ENCODE results near the gene SLC7A6. TPM values are rescaled to one million over a fixed set of nuclear protein-coding genes. Genes with fewer than 3 reads are reported as not detected.

The SLC7A6 gene
- total and polyA plus RNA-seq, 9 donors, result 3.1 to 14.4 (median 9.0) TPM

GRCh38 chr16:68310437-68310773, 46.1 kb downstream of the SLC7A6 start:
- Histone ChIP-seq H3K36me3 (no peaks in the 10 kb centered on the region), H3K4me1 (ENCODE audit: insufficient read depth) (peaks cover 11% of the 10 kb centered on the region), H3K27ac (peak overlapping the region; percentile 28 to 60), H3K4me3 (peak overlapping the region; percentile 99), H3K9me3 (no peaks in the 10 kb centered on the region), H3K27me3 (no peaks in the 10 kb centered on the region)
- peak in 4 of 5 donors; percentile 13 to 52 (median 22) for DNase-seq
- no peak for TF ChIP-seq CTCF (IDR thresholded peaks at IDR 0.05)
- TF ChIP-seq POLR2A (IDR thresholded peaks at IDR 0.05), result no peak
- no peak for TF ChIP-seq EP300 (IDR thresholded peaks at IDR 0.05)
- 0% methylated on average over 25 to 29 of the region's 29 CpGs for WGBS, 3 donors
- intact Hi-C loops (cut with DNase I), result no loop called here

- TF ChIP-seq CTCF (IDR thresholded peaks at IDR 0.05) (peak in 1 of 3 donors; percentile 49), POLR2A (IDR thresholded peaks at IDR 0.05) (peak; percentile 48), EP300 (IDR thresholded peaks at IDR 0.05) (no peak)
- WGBS, 3 donors, result 0% methylated on average over 61 to 62 of the region's 62 CpGs
- H3K36me3 ChIP-seq, result no peaks in the 10 kb centered on the region
- H3K9me3 ChIP-seq, result no peaks in the 10 kb centered on the region
- peaks cover 11% of the 10 kb centered on the region for H3K4me1 ChIP-seq (ENCODE audit: insufficient read depth)
- H3K27ac ChIP-seq, result peak within 1 kb of the TSS; percentile 28 to 60
- intact Hi-C loops (cut with DNase I), result no loop called here
- peak; percentile 81 to 88 (median 83) for DNase-seq
- H3K4me3 ChIP-seq, result peak within 1 kb of the TSS; percentile 99
- no peaks in the 10 kb centered on the region for H3K27me3 ChIP-seq
Measured at GRCh38 chr16:68310774-68311511, 46.6 kb downstream of the SLC7A6 start, which contains the start of the genes PRMT7 and SLC7A6OS. TSS of gene PRMT7 (plus strand) at chr16:68311019. CDS start at chr16:68315980, 4,961 bp downstream. TSS of gene SLC7A6OS (minus strand) at chr16:68310946. CDS start at chr16:68310926, 20 bp downstream.

- Histone ChIP-seq H3K4me1 (ENCODE audit: insufficient read depth) (peaks cover 11% of the 10 kb centered on the region), H3K27me3 (no peaks in the 10 kb centered on the region), H3K4me3 (no peak overlapping the region), H3K36me3 (no peaks in the 10 kb centered on the region), H3K27ac (no peak overlapping the region), H3K9me3 (no peaks in the 10 kb centered on the region)
- TF ChIP-seq CTCF (IDR thresholded peaks at IDR 0.05), result no peak
- TF ChIP-seq POLR2A (IDR thresholded peaks at IDR 0.05), result no peak
- no peak for TF ChIP-seq EP300 (IDR thresholded peaks at IDR 0.05)
- DNase-seq, result no peak
- intact Hi-C loops (cut with DNase I), result no loop called here
- WGBS, 3 donors, result 74 to 75% (median 74%) methylated on average over 4 of the region's 4 CpGs
Measured at GRCh38 chr16:68313116-68313515, 48.8 kb downstream of the SLC7A6 start.

- TF ChIP-seq EP300 (IDR thresholded peaks at IDR 0.05) (no peak), POLR2A (IDR thresholded peaks at IDR 0.05) (no peak), CTCF (IDR thresholded peaks at IDR 0.05) (no peak)
- Histone ChIP-seq H3K4me1 (ENCODE audit: insufficient read depth) (no peaks in the 10 kb centered on the region), H3K27ac (no peak overlapping the region), H3K27me3 (no peaks in the 10 kb centered on the region), H3K36me3 (no peaks in the 10 kb centered on the region), H3K9me3 (no peaks in the 10 kb centered on the region), H3K4me3 (no peak overlapping the region)
- DNase-seq, result no peak
- WGBS, 3 donors, result 90 to 95% (median 93%) methylated on average over 6 of the region's 6 CpGs
- intact Hi-C loops (cut with DNase I), result no loop called here
Measured at GRCh38 chr16:68319185-68319908, 55.0 kb downstream of the SLC7A6 start.
